ENCODE results near the gene FAIM2.
"Not testable (repeated sequence)": the region's sequence is repeated elsewhere in the genome, so short reads cannot be mapped to it uniquely, and the experiment has no call there.

The FAIM2 gene

DNA sequence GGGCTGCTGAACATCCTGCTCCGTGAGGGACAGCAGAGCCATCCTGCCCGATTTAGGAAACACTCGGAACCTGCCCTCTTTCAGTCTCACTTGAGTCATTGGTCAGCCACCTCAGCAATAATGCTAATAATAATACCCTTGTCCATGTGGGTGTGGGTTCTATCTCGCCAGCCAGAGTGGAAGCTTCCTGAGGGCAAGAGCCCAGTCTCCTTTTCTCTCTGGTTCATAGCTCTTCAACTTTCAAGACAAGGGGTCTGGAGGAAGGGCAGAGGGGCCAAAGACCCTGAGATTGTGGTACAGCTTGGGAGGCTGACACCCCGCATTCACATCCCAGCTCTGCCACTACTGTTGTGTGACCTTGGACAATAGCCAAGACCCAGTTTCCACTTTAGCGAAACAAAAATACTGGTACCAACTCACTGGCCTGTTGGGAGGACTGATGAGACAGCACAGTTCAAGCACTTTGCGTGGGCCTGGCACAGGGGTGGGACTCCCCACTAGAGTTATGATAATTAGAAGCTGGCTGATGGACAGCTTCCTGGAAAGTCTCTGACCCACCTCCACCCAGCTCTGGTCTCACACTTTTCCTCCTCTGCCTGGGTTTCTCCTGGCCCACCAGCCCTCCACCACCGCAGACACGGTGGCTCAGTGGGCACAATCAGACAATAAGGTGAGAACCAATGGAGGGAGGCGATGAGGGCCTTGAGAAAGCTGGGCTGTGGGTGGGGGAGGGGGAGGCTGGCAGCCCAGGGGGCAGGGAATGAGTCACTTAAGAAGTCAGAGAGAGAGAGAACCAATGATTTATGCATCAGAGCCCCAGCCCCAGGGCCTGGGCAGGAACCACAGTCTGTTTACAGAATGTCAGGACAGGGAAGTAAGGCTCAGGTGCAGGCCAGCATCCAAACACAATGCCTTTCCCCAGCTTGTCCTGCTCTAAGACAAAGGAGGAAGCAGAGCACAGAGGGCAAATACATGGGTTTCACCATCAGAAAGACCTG is 9.6 kb downstream of the FAIM2 start:
- peak in 1 of 14 donors; percentile 12 for DNase-seq

DNA sequence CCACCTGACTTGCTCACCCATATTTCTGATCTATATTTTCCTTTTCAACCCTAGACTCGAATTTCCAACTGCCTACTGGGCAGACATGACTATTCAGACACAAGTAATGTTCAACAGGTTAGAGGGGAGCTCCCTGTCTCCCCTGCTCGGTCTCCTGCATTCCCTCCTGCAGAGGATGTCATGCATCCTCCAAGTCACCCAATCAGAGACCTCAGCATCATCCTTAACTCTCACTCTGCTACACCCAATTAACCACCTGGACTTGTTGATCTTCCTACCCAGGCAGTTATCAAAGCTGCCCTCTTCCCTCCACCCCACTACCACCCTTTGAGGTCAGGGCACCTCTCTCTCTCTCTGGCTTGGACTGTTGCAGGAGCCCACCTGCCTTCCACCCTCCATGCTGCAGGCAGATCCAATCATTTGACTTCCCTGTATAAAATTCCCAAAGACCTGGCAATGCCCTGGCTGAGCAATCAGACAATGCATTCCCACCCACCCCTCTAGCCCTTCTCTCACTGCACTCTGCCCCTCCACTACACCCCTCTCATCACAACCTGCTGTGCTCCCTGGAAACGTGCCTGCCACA is 10.9 kb downstream of the FAIM2 start:
- DNase-seq: no peak

DNA sequence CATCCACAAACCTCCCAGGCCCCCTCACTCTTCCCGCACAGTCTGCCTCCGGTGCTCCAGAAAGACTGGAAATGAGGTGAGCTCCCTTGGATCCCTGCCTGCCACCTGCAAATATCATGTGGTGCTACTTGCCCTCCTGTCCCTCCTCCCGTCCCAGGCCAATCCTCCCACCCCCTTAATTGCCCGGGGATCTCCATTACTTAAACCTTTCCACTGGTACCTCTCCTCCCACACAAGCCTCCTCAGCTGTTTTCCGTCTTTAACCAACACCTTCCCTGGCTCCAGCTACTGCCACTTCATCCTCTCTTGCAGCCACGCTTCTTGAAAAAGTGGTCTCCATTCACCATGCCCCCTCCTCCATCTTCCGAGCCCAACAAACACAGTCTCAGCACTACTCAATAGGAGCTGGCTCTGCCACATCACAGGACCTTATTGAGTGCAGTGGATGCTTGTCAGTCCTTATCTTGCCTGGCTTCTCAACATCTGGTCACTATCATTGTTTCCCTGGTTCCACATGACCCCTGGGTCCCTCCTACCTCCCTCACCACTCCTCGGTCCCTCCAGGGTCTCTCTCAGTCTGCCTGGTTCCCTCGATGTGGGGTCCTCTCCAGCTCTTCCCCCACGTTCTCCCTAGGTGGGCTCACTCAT is 11.5 kb downstream of the FAIM2 start:
- no peak for DNase-seq

DNA sequence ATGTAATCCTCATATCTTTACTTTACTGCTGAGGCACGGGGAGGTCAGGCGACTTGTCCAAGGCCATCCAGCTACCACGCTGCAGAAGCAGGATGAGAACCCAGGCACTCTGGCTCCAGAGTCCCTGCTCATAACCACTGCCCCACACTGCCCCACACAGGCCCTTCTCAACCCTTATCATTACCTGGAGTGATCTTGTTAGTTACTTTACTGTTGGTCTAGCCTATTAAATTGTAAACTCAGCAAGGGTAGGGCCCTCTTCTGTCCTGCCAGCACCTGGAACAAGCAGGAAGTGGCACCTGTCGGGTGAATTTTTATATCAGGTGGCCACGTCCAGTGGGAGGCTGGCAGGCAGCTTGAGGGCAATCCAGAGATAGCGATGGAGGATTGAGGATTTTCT is 12.2 kb downstream of the FAIM2 start:
- no peak for DNase-seq

DNA sequence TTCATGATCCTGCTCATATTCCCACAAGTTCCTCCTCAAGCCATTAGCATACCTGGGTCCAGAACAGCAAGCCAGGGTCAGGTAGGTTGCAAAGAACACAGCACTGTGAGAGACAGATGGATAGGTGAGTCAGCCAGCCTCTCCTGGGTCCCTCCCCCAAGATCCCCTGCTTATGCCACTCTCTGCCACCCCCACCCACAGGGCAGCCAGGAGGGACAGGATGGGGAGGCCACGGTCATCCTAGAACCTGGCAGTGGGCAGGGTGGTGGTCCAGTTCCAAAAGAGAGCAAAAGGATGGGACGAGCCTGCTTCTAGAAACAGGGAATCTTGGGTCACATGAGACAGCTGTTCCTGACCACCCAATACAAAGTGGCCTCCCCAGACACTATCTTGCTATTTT is 12.7 kb downstream of the FAIM2 start:
- no peak for DNase-seq

DNA sequence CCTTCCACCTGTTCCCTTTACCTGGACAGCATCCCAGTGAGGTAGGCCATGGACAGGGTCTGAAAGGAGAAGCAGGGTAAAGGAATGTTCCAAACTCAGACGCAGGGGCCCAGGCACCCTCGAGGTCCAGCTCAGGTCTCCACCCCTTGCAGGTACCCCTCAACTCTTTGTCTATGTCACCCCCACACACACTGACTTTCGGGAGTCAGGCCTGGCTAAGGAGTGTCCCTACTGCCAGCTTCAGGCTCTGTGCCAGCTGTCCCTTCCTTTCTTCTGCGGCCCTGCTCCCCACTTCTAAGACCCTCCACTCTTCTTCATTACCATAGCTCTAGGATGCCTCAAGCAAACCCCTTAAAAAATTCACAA is 13.6 kb downstream of the FAIM2 start:
- DNase-seq: no peak

DNA sequence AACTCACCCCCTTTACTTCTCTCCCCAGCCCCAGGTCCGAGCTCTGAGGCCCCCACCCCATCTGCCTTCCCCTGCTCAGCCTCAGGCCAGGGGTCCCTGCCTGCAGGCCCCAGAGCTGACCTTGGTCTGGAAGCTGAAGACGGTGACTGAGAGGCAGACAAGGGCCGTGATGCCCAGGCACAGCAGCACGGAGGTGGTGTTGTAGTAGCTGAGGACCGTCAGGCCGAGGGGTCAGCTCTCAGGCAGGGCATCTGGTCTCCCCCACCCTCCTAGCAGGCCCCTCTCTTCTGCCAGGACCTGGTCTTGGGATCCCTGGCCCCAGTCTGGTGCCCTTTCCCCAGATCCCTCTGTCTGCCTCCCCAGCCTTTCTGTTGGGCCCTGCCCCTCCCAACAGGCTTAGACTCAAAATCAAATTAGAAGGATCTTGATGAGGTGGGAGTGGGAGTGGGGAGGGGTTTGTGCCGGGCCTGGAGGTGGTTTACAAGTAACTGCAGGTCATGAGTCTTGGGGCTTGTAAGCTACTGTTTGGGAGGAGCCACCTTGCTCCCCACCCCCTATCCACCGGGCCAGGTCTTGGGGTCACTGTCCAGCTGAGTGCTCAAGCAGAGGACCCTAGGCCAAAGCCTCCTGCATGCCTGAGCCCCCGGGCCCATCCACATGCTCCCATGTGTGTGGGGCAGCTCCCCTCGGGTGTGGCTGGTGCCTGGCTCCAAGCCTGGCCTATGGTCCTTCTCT is 14.2 kb downstream of the FAIM2 start:
- no peak for DNase-seq

DNA sequence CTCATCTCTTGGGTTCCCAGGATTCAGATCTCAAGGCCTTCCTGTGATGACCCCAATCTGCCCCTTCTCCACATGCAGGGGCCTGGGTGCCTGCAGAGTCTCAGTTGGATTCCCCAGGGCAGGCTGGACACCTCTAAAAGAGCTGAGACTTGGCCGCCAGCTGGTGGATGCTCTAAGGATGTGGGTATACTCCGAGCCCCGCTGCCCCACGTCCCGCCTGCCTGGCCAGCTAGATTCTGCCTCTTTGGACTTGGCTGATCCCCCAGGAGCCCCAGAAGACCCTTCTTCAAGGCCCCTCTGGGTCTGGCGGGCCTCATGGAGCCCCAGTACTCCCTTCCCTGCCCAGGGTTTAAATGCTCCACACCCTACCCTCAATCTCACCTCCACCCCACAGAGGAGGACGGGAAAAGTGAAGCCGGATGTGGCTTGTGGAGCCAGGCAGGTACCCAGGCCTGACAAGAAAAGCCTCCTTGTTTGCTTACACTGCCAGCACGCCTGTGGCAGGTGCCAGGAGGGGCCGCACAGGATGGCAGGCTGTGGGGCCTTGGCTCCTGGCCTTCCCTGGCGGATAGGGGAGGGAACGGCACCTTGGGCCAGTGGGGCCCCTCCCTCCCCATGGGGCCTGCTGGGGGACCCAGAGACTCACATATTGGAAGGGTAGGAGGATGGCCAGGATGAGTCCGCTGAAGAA is 15.1 kb downstream of the FAIM2 start:
- no peak for DNase-seq

DNA sequence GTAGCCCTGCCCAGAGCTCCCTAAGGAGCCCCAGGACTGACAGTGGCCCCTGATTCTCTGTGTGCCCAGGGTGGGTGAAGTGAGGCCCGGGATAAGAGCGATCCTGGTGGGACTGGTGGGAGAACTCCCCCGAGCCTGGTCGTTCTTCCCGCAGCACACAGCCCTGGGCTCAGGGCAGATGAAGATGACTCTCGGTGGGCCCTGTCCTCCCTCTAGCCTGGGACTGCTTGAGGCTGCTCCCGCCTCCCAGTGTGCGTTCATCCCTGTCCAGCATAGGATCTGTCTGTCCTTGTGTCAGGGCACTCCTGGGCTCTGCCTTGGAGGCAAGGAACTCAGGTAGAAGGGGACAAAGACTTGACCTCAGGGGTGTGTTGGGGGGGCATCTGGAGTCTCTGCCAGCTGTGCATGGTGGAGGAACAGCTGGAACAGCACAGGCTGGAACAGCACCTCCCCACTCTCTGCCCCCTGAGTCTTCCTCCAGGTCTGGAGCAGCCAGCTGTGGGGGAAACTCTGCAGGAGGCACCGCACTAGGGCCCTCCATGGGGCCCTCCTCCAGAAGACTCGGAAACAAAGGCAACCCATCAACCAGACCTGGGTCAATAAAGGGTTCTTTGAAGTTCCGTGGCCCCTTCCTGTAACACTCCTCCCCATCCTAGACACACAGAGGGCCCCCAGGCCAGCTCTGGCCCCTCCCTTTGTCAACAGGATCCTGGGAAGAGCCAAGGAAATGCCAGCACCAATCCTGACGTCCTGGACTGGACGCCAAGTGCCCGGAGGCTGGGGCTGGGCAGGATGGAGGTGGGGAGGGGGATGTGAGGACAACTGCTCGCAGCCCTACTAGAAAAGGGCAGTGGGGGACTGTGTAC is 15.9 kb downstream of the FAIM2 start:
- no peak for DNase-seq

DNA sequence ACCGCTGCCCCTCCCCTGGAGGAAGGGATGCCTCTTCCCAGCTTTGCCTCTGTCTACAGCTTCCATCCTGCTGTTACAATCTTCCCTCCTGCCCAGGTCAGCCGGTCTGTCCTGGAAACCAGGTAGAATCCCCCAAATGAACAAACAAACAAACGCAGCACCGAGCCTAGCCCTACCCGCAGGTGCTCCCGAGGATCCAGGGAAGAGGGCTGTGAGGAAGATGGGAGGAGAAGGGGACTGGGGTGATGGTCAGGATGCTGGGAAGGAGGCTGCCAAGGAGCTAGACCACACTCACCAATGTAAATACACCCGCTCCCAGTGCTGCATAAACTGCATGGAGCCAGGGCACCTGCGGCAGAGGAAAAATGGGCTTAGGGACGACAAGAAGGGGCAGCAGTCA is 16.6 kb downstream of the FAIM2 start:
- no peak for DNase-seq

DNA sequence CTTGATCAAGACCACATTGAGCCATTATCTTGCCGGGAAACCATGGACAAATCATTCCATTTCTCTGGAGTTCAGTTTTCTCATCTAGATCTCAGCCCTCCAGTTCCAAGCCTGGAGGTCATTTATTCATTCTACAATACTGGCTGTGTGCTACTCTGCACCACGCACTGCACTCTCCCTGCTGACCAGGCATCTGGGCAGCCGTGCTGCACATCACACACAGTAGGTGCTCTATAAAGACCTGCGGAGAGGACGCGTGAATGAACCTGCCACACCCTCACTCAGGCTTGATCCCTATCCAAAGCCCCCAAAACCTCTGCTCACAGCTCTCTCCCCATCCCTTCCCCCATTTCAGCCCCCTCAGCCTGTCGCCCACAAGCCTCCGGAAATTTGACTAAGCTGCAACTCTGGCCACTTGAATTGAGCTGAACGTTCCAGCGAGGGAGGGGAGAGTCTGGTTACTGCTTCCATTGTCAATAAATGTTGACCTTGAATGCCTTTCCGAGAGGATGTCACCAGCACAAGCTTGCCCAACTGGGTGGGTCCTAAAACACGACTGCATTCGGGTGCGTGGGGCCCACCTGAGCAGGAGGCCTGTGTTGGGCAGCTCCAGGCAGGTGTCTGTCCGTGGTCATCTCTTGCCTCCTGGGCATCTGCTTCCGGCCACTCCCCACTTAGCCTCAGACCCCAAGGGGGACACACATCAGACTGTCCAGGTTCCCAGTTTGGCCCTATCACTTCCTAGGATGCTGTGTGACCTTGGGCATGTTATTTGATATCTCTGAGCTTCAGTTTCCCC is 17.8 kb downstream of the FAIM2 start:
- DNase-seq: no peak

DNA sequence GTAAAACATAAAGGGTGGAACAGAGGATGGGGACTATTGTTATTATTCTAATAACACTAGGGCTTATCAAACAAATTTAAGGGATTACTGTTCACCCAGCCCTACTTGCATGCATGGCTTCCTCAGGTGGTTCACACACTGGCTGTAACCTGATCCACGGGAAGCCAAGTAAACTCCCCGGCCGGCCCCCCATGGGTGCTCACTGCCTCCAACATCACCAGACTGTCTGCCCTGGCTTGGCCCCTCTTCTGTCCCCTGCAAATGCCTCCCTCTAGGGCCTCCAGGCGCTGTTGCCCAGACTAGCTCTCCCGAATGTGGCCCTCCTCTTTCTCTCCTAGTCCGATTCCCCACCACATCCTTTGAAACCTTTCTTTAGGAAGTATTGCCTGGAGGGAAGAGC is 18.6 kb downstream of the FAIM2 start:
- no peak for DNase-seq

DNA sequence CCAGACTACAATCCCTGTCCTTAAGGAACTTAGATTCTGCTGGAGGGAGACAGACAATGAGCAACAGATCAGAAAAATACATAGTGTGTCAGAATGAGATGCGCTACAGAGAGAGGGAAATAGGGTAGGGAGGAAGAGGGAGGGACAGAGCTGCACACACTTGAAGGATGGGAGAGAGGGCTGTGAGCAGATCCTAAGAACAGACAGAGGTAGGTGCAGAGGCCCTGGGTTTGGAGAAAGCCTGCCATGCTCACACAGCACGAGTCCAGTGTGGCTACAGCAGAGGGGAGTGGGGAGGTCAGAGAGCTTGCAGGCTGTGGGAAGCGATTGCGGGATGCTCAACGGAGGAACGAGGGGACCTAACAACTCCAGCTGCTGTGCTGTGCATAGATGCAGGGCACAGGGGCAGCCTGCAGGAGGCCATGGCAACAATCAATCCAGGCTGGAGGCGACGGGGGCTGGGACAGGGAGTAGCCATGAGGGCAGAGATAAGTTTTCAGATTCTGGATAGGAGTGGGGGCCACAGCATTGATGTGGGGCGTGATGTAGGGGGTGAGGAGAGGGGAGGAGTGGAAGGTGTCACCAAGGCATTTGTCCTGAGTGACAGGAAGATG is 20.7 kb downstream of the FAIM2 start:
- no peak for DNase-seq

DNA sequence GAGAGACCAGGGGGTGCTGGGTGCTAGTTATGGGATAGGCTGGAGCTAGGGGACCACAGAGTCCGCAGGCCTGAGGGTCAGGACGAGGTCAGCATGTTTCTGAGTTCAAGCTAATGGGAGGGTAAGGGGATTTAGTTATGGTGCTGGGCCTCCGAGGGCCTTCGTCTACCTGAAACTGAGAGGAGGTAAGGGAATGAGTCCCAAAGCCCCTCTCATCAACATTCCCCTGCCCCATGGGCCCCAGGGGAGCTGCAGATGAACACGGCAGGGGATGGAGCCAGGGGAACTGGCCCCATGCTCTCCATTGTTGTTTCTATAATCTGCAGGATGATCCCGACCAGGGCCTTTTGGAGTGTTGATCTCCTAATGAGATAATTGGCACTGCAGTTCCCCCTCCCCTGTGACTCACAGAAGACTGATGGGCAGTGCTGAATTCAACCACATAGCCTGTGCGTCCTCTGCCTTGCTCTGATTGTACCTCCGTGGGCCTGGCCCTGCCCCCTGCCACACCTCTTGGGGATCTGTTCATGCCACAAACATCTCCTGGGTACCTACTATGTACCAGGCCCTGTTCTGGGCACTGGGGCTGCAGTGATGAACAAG is 21.4 kb downstream of the FAIM2 start:
- no peak for DNase-seq

DNA sequence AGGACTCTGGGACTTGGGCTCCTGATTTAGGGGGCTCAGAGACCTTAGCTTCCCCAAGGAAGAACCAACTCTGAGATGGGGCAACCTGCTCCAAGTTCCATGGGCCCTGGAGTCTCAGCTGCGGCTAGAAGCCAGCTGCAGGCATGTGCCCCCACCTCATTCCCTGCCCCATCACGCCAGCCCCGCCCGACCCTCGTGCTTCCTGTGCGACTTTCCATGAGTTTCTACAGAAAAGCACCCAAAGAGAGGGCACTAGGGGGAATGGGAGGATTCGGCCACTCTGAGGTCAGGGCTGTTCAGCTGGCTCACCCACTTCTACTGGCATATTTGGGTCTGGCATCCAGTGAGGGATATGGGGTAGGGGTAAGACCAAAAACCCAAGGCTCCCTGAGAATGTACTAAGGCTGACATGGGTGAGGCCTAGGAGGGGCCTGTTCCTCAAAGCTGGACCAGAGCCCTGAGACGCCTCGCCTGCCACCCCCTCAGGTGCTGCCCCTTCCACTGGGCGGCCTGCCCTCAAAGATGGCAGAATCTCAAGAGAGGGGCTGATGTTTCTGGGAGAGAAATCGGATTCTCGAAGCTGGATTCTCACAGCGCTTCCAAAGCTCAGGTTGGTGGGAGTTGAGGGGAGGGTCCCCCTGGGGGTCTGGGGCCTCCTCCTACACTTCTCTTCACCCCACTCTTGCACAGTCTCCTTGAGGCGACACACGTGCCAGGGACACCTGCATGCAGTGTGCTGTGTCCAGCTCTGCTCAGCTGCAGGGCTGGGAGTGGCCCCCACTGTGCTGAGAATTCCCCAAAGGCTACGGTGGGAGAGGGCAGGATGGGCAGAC is 22.1 kb downstream of the FAIM2 start:
- DNase-seq: no peak

DNA sequence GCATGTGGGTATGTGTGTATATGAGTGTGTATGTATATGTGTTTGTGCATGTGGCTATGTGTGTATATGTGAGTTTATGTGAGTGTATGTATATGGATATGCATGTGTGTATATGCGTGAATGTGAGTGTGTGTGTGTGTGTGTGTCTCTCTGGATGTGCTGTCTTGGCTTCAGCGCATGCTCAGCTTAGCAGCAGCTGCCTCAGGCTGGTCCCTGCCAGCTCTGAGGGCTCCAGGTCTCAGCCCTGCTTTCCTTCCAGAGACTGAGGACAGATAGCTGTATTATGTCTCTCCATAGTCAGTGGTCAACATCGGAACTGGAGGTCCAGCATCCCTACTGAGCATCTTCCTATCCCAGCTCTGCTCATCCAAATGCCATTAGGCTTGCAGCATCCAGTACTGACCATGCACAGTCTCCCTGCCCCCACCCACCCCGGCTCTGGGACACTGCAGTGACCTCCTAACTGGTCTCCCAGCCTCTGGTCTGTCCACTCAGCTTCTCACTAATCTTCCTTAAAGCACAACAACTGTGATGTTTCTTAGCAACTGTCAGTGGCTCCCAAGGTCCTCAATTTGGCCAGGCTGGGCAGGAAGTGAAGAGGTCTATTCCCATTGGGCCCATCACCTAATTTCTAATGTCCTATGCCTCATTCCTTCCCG is 22.8 kb downstream of the FAIM2 start:
- no peak for DNase-seq

DNA sequence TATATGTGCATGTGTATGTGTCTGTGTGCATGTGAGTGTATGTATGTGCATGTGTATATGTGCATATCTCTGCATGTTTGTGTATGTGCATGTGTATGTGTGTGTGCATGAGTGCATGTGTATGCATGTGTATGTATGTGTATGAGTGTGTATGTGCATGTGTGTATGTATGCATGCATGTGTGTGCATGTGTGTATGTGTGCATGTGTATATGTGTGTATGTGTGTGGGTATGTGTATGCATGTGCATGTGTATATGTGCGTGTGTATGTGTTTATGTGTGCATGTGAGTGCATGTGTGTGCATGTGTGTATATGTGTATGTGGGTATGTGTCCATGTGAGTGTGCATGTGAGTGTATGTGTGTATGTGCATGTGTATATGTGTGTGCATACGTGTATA is 24.6 kb downstream of the FAIM2 start:
- not testable (repeated sequence) for DNase-seq

DNA sequence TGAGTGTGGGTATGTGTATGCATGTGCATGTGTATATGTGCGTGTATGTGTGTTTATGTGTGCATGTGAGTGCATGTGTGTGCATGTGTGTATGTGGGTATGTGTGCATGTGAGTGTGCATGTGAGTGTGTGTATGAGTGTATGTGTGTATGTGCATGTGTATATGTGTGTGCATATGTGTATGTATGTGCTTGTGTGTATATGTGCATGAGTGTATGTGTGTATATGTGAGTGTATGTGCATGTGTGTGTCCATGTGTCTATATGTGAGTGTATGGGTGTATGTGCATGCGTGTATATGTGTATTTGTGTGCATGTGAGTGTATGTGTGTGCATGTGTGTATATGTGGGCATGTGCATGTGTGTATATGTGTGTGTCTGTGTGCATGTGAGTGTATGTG is 25.7 kb downstream of the FAIM2 start:
- no peak for DNase-seq

All from C1 segment of cervical spinal cord (tissue), 14 donors.